ENCODE measurements around the gene KCND3.

Gene KCND3

GRCh38 chr1:111976332-111976731, 13.1 kb downstream of the KCND3 start:
- TF ChIP-seq FOXP2 (optimal IDR thresholded peaks at IDR 0.05; ENCODE audit: borderline replicate concordance, extremely low read depth, extremely low read length, insufficient read depth) (no peak), POLR2AphosphoS5 (IDR thresholded peaks at IDR 0.05; ENCODE audit: low read depth, low read length) (no peak), SIN3A (IDR thresholded peaks at IDR 0.05; ENCODE audit: borderline replicate concordance, insufficient read depth, low read length) (no peak), TAF1 (IDR thresholded peaks at IDR 0.05; ENCODE audit: borderline replicate concordance, insufficient read depth, low read length) (no peak), REST (IDR thresholded peaks at IDR 0.05; ENCODE audit: insufficient read depth in 1 of 2, low read depth in 2 of 2, low read length in 2 of 2) (no peak)

- TF ChIP-seq FOXP2 (optimal IDR thresholded peaks at IDR 0.05; ENCODE audit: borderline replicate concordance, extremely low read depth, extremely low read length, insufficient read depth), result no peak
- TF ChIP-seq SIN3A (IDR thresholded peaks at IDR 0.05; ENCODE audit: borderline replicate concordance, insufficient read depth, low read length), result no peak
- no peak for TF ChIP-seq REST (IDR thresholded peaks at IDR 0.05; ENCODE audit: insufficient read depth in 1 of 2, low read depth in 2 of 2, low read length in 2 of 2)
- TF ChIP-seq TAF1 (IDR thresholded peaks at IDR 0.05; ENCODE audit: borderline replicate concordance, insufficient read depth, low read length), result no peak
- TF ChIP-seq POLR2AphosphoS5 (IDR thresholded peaks at IDR 0.05; ENCODE audit: low read depth, low read length), result no peak
Observed at GRCh38 chr1:111973150-111973790, 16.2 kb downstream of the KCND3 start.

GRCh38 chr1:111971396-111971795, 18.1 kb downstream of the KCND3 start:
- TF ChIP-seq POLR2AphosphoS5 (IDR thresholded peaks at IDR 0.05; ENCODE audit: low read depth, low read length), result no peak
- TF ChIP-seq SIN3A (IDR thresholded peaks at IDR 0.05; ENCODE audit: borderline replicate concordance, insufficient read depth, low read length), result no peak
- no peak for TF ChIP-seq REST (IDR thresholded peaks at IDR 0.05; ENCODE audit: insufficient read depth in 1 of 2, low read depth in 2 of 2, low read length in 2 of 2)

GRCh38 chr1:111968511-111968910, 21.0 kb downstream of the KCND3 start:
- TF ChIP-seq SIN3A (IDR thresholded peaks at IDR 0.05; ENCODE audit: borderline replicate concordance, insufficient read depth, low read length), result no peak
- no peak for TF ChIP-seq TAF1 (IDR thresholded peaks at IDR 0.05; ENCODE audit: borderline replicate concordance, insufficient read depth, low read length)
- no peak for TF ChIP-seq POLR2AphosphoS5 (IDR thresholded peaks at IDR 0.05; ENCODE audit: low read depth, low read length)
- TF ChIP-seq FOXP2 (optimal IDR thresholded peaks at IDR 0.05; ENCODE audit: borderline replicate concordance, extremely low read depth, extremely low read length, insufficient read depth), result no peak
- no peak for TF ChIP-seq REST (IDR thresholded peaks at IDR 0.05; ENCODE audit: insufficient read depth in 1 of 2, low read depth in 2 of 2, low read length in 2 of 2)

GRCh38 chr1:111967886-111968285, 21.6 kb downstream of the KCND3 start:
- no peak for TF ChIP-seq FOXP2 (optimal IDR thresholded peaks at IDR 0.05; ENCODE audit: borderline replicate concordance, extremely low read depth, extremely low read length, insufficient read depth)
- TF ChIP-seq REST (IDR thresholded peaks at IDR 0.05; ENCODE audit: insufficient read depth in 1 of 2, low read depth in 2 of 2, low read length in 2 of 2), result no peak
- no peak for TF ChIP-seq TAF1 (IDR thresholded peaks at IDR 0.05; ENCODE audit: borderline replicate concordance, insufficient read depth, low read length)
- TF ChIP-seq POLR2AphosphoS5 (IDR thresholded peaks at IDR 0.05; ENCODE audit: low read depth, low read length), result no peak
- no peak for TF ChIP-seq SIN3A (IDR thresholded peaks at IDR 0.05; ENCODE audit: borderline replicate concordance, insufficient read depth, low read length)

Data from PFSK-1 (cell line).